Measurements from ENCODE around the gene RYR1.

GRCh38 chr19:38596057-38596981 is 162.8 kb downstream of the RYR1 start:
- TF ChIP-seq, protein P1, sequence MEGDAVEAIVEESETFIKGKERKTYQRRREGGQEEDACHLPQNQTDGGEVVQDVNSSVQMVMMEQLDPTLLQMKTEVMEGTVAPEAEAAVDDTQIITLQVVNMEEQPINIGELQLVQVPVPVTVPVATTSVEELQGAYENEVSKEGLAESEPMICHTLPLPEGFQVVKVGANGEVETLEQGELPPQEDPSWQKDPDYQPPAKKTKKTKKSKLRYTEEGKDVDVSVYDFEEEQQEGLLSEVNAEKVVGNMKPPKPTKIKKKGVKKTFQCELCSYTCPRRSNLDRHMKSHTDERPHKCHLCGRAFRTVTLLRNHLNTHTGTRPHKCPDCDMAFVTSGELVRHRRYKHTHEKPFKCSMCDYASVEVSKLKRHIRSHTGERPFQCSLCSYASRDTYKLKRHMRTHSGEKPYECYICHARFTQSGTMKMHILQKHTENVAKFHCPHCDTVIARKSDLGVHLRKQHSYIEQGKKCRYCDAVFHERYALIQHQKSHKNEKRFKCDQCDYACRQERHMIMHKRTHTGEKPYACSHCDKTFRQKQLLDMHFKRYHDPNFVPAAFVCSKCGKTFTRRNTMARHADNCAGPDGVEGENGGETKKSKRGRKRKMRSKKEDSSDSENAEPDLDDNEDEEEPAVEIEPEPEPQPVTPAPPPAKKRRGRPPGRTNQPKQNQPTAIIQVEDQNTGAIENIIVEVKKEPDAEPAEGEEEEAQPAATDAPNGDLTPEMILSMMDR (IDR thresholded peaks at IDR 0.05): peak in 1 of 7 experiments; percentile 4
- TF ChIP-seq POLR2A (IDR thresholded peaks at IDR 0.05): no peak

All from body of pancreas (tissue), 4 donors.